ENCODE data around the gene ZFPL1. TPM values are rescaled to one million over a fixed set of nuclear protein-coding genes. Genes with fewer than 3 reads are reported as not detected.

Gene ZFPL1
- total and polyA plus RNA-seq, 7 experiments from 2014 or later, result 24.2 to 53.0 (median 39.1) TPM

GRCh38 chr11:65084598-65085375 lies 765 bp downstream of the ZFPL1 start:
- Mint-ChIP-seq H3K4me1 (peaks cover 20 to 46% (median 27%) of the 10 kb centered on the region in 7 donors), H3K27me3 (peaks cover 0 to 4% (median 0%) of the 10 kb centered on the region in 5 donors), H3K9me3 (peaks cover 0 to 10% (median 0%) of the 10 kb centered on the region in 11 donors), H3K4me3 (peak overlapping the region; percentile 88 to 99 (median 93)), H3K27ac (peak overlapping the region; percentile 94 to 99 (median 97)), H3K36me3 (peaks cover 0 to 29% (median 17%) of the 10 kb centered on the region in 5 donors)
- CTCF ChIA-PET, result interaction anchor here (0.8 to 1.4 kb wide), 3 partner anchors 15 to 71 kb away, joined by 3 to 7 read pairs (median 4); partner anchors contain the start of gene ARL2
- Histone ChIP-seq H3K9me3 (ENCODE audit: control insufficient read depth in 2 of 3, low read length in 3 of 3) (no peaks in the 10 kb centered on the region), H3K36me3 (ENCODE audit: control insufficient read depth in 2 of 3, insufficient read depth in 3 of 3, low read length in 3 of 3) (peaks cover 0 to 43% (median 11%) of the 10 kb centered on the region in 3 experiments), H3K4me3 (ENCODE audit: low read length) (peak overlapping the region; percentile 61), H3K27ac (ENCODE audit: low read depth, low read length) (peak overlapping the region; percentile 86), H3K27me3 (ENCODE audit: control insufficient read depth in 2 of 2, insufficient read depth in 2 of 2, low read length in 2 of 2) (no peaks in the 10 kb centered on the region), H3K4me1 (ENCODE audit: control insufficient read depth in 2 of 2, insufficient read depth in 2 of 2, low read length in 2 of 2) (peaks cover 13 to 14% of the 10 kb centered on the region in 2 donors)
- DNase-seq (no peak), ATAC-seq (no peak)
- POLR2A ChIA-PET, result interaction anchor here (0.8 to 3.2 kb wide), 7 partner anchors 10 to 56 kb away, joined by 3 to 22 read pairs (median 5); partner anchors contain the start of genes FAU, MRPL49, SYVN1 and VPS51
- intact Hi-C loops (cut with micrococcal nuclease), result loop anchor here (1.0 to 10.0 kb wide), 14 partner anchors 12 to 240 kb away; partner anchors contain the start of genes FAU (in 2 of the 2), MRPL49 (in 2 of the 2), PPP2R5B (in 2 of the 2) and SNX15 (in 2 of the 2)

- ATAC-seq (no peak), DNase-seq (no peak)
- Mint-ChIP-seq H3K9me3 (peaks cover 0 to 9% (median 0%) of the 10 kb centered on the region in 11 donors), H3K27ac (peak overlapping the region; percentile 9 to 99 (median 97)), H3K4me1 (peaks cover 20 to 43% (median 27%) of the 10 kb centered on the region in 7 donors), H3K27me3 (peaks cover 0 to 4% (median 0%) of the 10 kb centered on the region in 5 donors), H3K36me3 (peaks cover 0 to 26% (median 17%) of the 10 kb centered on the region in 5 donors), H3K4me3 (peak overlapping the region; percentile 88 to 99 (median 93))
- POLR2A ChIA-PET, result interaction anchor here (0.7 to 3.2 kb wide), 8 partner anchors 10 to 71 kb away, joined by 3 to 22 read pairs (median 4); partner anchors contain the start of genes FAU, MRPL49, SYVN1 and VPS51
- H3K36me3 ChIP-seq (ENCODE audit: control insufficient read depth in 2 of 3, insufficient read depth in 3 of 3, low read length in 3 of 3), result peaks cover 0 to 43% (median 11%) of the 10 kb centered on the region in 3 experiments
- CTCF ChIA-PET, result interaction anchor here (0.8 to 1.4 kb wide), 3 partner anchors 14 to 71 kb away, joined by 3 to 7 read pairs (median 4); partner anchors contain the start of gene ARL2
- no peaks in the 10 kb centered on the region for H3K9me3 ChIP-seq (ENCODE audit: control insufficient read depth in 2 of 3, low read length in 3 of 3)
- intact Hi-C loops (cut with micrococcal nuclease), result loop anchor here in 1 of 2 donors (10.0 kb wide), 1 partner anchor 241 kb away; the partner anchor contains the start of gene CDC42BPG
- no peak overlapping the region for H3K4me3 ChIP-seq (ENCODE audit: low read length)
- H3K27me3 ChIP-seq (ENCODE audit: control insufficient read depth in 2 of 2, insufficient read depth in 2 of 2, low read length in 2 of 2), result no peaks in the 10 kb centered on the region
- peak overlapping the region; percentile 86 for H3K27ac ChIP-seq (ENCODE audit: low read depth, low read length)
- peaks cover 13 to 14% of the 10 kb centered on the region in 2 donors for H3K4me1 ChIP-seq (ENCODE audit: control insufficient read depth in 2 of 2, insufficient read depth in 2 of 2, low read length in 2 of 2)
Measured at GRCh38 chr11:65085446-65085845, 1.4 kb downstream of the ZFPL1 start.

GRCh38 chr11:65086809-65087208 lies 2.8 kb downstream of the ZFPL1 start:
- no peak overlapping the region for H3K4me3 ChIP-seq (ENCODE audit: low read length)
- Mint-ChIP-seq H3K9me3 (peaks cover 0 to 8% (median 0%) of the 10 kb centered on the region in 11 donors), H3K4me3 (peak overlapping the region in 2 of 10 donors; percentile 15 to 42), H3K27me3 (peaks cover 0 to 4% (median 0%) of the 10 kb centered on the region in 5 donors), H3K36me3 (peaks cover 0 to 22% (median 17%) of the 10 kb centered on the region in 5 donors), H3K27ac (peak overlapping the region in 1 of 9 donors; percentile 36), H3K4me1 (peaks cover 20 to 34% (median 27%) of the 10 kb centered on the region in 7 donors)
- CTCF ChIA-PET, result no interaction called here
- no peak overlapping the region for H3K27ac ChIP-seq (ENCODE audit: low read depth, low read length)
- H3K9me3 ChIP-seq (ENCODE audit: control insufficient read depth in 2 of 3, low read length in 3 of 3), result no peaks in the 10 kb centered on the region
- peaks cover 0 to 43% (median 11%) of the 10 kb centered on the region in 3 experiments for H3K36me3 ChIP-seq (ENCODE audit: control insufficient read depth in 2 of 3, insufficient read depth in 3 of 3, low read length in 3 of 3)
- ATAC-seq (no peak), DNase-seq (no peak)
- no peaks in the 10 kb centered on the region for H3K27me3 ChIP-seq (ENCODE audit: control insufficient read depth in 2 of 2, insufficient read depth in 2 of 2, low read length in 2 of 2)
- POLR2A ChIA-PET, result interaction anchor here (0.6 to 3.2 kb wide), 5 partner anchors 23 to 803 kb away, joined by 3 to 22 read pairs (median 3); partner anchors contain the start of genes FAU, MRPL49 and SYVN1
- peaks cover 13 to 14% of the 10 kb centered on the region in 2 donors for H3K4me1 ChIP-seq (ENCODE audit: control insufficient read depth in 2 of 2, insufficient read depth in 2 of 2, low read length in 2 of 2)
- intact Hi-C loops (cut with micrococcal nuclease), result loop anchor here in 1 of 2 donors (10.0 kb wide), 1 partner anchor 242 kb away; the partner anchor contains the start of gene CDC42BPG

GRCh38 chr11:65087216-65087615 lies 3.2 kb downstream of the ZFPL1 start:
- no peak overlapping the region for H3K27ac ChIP-seq (ENCODE audit: low read depth, low read length)
- H3K36me3 ChIP-seq (ENCODE audit: control insufficient read depth in 2 of 3, insufficient read depth in 3 of 3, low read length in 3 of 3), result peaks cover 0 to 43% (median 11%) of the 10 kb centered on the region in 3 experiments
- peak overlapping the region in 1 of 10 donors; percentile 25 for H3K4me3 Mint-ChIP-seq
- no peak for DNase-seq
- H3K9me3 Mint-ChIP-seq, result peaks cover 0 to 8% (median 0%) of the 10 kb centered on the region in 11 donors
- CTCF ChIA-PET, result no interaction called here
- POLR2A ChIA-PET, result interaction anchor here (0.6 to 3.2 kb wide), 3 partner anchors 34 to 325 kb away, joined by 3 to 22 read pairs (median 12); partner anchors contain the start of genes FAU, MRPL49 and SYVN1
- ATAC-seq, result no peak
- peak overlapping the region in 2 of 9 donors; percentile 10 to 36 for H3K27ac Mint-ChIP-seq
- H3K4me1 Mint-ChIP-seq, result peaks cover 20 to 34% (median 27%) of the 10 kb centered on the region in 7 donors
- intact Hi-C loops (cut with micrococcal nuclease), result loop anchor here in 1 of 2 donors (10.0 kb wide), 1 partner anchor 242 kb away; the partner anchor contains the start of gene CDC42BPG
- peaks cover 0 to 22% (median 17%) of the 10 kb centered on the region in 5 donors for H3K36me3 Mint-ChIP-seq
- H3K4me3 ChIP-seq (ENCODE audit: low read length), result no peak overlapping the region
- H3K27me3 Mint-ChIP-seq, result peaks cover 0 to 4% (median 0%) of the 10 kb centered on the region in 5 donors
- H3K4me1 ChIP-seq (ENCODE audit: control insufficient read depth in 2 of 2, insufficient read depth in 2 of 2, low read length in 2 of 2), result peaks cover 13 to 14% of the 10 kb centered on the region in 2 donors
- H3K27me3 ChIP-seq (ENCODE audit: control insufficient read depth in 2 of 2, insufficient read depth in 2 of 2, low read length in 2 of 2), result no peaks in the 10 kb centered on the region
- H3K9me3 ChIP-seq (ENCODE audit: control insufficient read depth in 2 of 3, low read length in 3 of 3), result no peaks in the 10 kb centered on the region

- Histone ChIP-seq H3K27me3 (ENCODE audit: control insufficient read depth in 2 of 2, insufficient read depth in 2 of 2, low read length in 2 of 2) (no peaks in the 10 kb centered on the region), H3K4me3 (ENCODE audit: low read length) (no peak overlapping the region), H3K9me3 (ENCODE audit: control insufficient read depth in 2 of 3, low read length in 3 of 3) (no peaks in the 10 kb centered on the region), H3K27ac (ENCODE audit: low read depth, low read length) (no peak overlapping the region), H3K4me1 (ENCODE audit: control insufficient read depth in 2 of 2, insufficient read depth in 2 of 2, low read length in 2 of 2) (peaks cover 13 to 14% of the 10 kb centered on the region in 2 donors), H3K36me3 (ENCODE audit: control insufficient read depth in 2 of 3, insufficient read depth in 3 of 3, low read length in 3 of 3) (peaks cover 0 to 43% (median 11%) of the 10 kb centered on the region in 3 experiments)
- Mint-ChIP-seq H3K27ac (peak overlapping the region in 1 of 9 donors; percentile 10), H3K36me3 (peaks cover 0 to 22% (median 17%) of the 10 kb centered on the region in 5 donors), H3K4me1 (peaks cover 20 to 33% (median 25%) of the 10 kb centered on the region in 7 donors), H3K4me3 (no peak overlapping the region), H3K9me3 (peaks cover 0 to 8% (median 0%) of the 10 kb centered on the region in 11 donors), H3K27me3 (peaks cover 0 to 4% (median 0%) of the 10 kb centered on the region in 5 donors)
- intact Hi-C loops (cut with micrococcal nuclease), result loop anchor here in 1 of 2 donors (10.0 kb wide), 1 partner anchor 243 kb away; the partner anchor contains the start of gene CDC42BPG
- ChIA-PET CTCF (no interaction called here), POLR2A (interaction anchor here (3.2 kb wide), 1 partner anchor 34 kb away, joined by 22 read pairs; the partner anchor contains the start of genes FAU and MRPL49)
- DNase-seq, result no peak
- no peak for ATAC-seq
Measured at GRCh38 chr11:65087827-65088226, 3.8 kb downstream of the ZFPL1 start.
